ENCODE measurements around the gene KIAA1755.

Gene KIAA1755

DNA sequence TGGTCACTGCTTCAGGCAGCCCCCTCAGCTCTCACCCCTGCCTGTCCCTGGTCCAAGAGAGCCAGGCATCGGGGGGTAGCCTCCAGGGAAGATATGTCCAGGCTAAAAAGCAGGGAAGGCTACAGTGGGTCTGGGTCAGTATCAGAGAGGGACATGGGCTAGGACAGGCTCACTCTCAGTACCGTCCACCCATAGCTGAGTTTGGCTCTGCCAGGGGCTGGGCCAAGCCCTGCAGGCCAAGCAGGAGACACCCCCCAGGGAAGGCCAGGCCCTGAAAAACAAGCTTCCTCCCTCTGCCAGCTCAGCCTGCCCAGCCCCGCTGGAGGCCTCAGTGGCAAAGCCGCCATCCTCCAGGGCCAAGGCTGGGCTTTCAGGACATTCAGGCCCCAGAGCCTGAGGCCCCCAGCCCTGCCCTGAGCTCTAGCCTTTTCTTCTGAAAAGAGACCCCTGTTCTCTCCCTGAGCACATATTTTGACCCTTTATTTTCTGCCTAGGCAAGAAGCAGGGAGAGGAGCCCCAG lies 66.9 kb downstream of the KIAA1755 start:
- H3K9me3 Mint-ChIP-seq: no peaks in the 10 kb centered on the region
- no peaks in the 10 kb centered on the region for H3K36me3 Mint-ChIP-seq (ENCODE audit: low read depth)
- H3K27me3 Mint-ChIP-seq (ENCODE audit: low read depth): peaks cover 12% of the 10 kb centered on the region
- no peak overlapping the region for H3K27ac Mint-ChIP-seq
- no peak overlapping the region for H3K4me3 Mint-ChIP-seq
- peaks cover 22% of the 10 kb centered on the region for H3K4me1 Mint-ChIP-seq
- TF ChIP-seq, protein P1, sequence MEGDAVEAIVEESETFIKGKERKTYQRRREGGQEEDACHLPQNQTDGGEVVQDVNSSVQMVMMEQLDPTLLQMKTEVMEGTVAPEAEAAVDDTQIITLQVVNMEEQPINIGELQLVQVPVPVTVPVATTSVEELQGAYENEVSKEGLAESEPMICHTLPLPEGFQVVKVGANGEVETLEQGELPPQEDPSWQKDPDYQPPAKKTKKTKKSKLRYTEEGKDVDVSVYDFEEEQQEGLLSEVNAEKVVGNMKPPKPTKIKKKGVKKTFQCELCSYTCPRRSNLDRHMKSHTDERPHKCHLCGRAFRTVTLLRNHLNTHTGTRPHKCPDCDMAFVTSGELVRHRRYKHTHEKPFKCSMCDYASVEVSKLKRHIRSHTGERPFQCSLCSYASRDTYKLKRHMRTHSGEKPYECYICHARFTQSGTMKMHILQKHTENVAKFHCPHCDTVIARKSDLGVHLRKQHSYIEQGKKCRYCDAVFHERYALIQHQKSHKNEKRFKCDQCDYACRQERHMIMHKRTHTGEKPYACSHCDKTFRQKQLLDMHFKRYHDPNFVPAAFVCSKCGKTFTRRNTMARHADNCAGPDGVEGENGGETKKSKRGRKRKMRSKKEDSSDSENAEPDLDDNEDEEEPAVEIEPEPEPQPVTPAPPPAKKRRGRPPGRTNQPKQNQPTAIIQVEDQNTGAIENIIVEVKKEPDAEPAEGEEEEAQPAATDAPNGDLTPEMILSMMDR (IDR thresholded peaks at IDR 0.05; ENCODE audit: unreplicated experiment in 3 of 3): no peak

DNA sequence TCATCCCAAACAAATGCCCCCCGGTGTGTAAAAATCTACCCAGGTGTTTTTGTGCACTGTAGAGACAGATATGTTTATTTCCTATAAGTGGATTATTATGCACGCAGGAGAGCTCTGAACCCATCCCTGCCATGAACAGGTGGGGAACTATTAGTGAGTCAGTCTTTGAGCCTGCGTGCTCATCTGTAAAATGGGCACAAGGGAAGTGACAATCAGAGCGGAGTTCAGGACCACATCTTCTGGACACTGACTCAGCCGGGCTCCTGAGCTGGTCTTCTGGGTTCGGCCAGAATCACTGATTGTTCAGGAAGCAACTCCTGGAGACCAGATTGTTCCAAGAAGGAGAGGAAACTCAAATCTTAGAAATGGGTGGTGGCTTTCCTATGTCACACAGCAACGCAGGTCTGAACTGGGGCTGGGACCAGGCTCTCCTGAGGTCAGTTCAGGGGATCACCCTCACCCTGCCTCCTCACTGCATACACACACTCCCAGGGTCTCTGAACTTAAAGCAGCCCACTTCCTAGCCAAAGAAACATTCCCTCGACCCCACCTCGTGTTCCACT lies 68.1 kb downstream of the KIAA1755 start:
- Mint-ChIP-seq H3K36me3 (ENCODE audit: low read depth) (no peaks in the 10 kb centered on the region), H3K27me3 (ENCODE audit: low read depth) (peaks cover 12% of the 10 kb centered on the region), H3K4me3 (no peak overlapping the region), H3K27ac (no peak overlapping the region), H3K4me1 (peaks cover 16% of the 10 kb centered on the region), H3K9me3 (no peaks in the 10 kb centered on the region)
- TF ChIP-seq, protein P1 (IDR thresholded peaks at IDR 0.05; ENCODE audit: unreplicated experiment in 3 of 3): no peak

DNA sequence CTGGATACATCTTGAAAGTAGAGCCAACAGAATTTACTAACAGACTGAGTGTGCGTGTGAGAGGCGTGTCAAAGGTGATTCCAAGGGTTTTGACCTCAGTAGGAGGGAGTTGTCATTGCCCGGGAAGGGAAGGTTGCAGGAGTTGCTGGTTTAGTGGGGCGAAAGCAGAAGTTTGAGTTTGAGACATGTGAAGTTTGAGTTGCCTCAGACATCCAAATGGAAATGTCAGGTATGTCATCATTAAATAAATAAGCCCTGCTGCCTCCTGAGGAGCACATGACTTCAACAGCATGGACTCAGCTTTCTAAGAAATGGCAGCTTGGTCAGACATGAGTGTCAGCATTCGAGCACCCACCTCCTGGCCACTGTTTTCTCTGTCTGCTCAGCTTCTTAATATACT lies 68.9 kb downstream of the KIAA1755 start:
- Mint-ChIP-seq H3K4me3 (no peak overlapping the region), H3K27me3 (ENCODE audit: low read depth) (peaks cover 12% of the 10 kb centered on the region), H3K36me3 (ENCODE audit: low read depth) (no peaks in the 10 kb centered on the region), H3K27ac (peak overlapping the region in 1 of 3 experiments; percentile 4), H3K4me1 (peaks cover 16% of the 10 kb centered on the region), H3K9me3 (no peaks in the 10 kb centered on the region)
- TF ChIP-seq, protein P1 (IDR thresholded peaks at IDR 0.05; ENCODE audit: unreplicated experiment in 3 of 3): no peak

DNA sequence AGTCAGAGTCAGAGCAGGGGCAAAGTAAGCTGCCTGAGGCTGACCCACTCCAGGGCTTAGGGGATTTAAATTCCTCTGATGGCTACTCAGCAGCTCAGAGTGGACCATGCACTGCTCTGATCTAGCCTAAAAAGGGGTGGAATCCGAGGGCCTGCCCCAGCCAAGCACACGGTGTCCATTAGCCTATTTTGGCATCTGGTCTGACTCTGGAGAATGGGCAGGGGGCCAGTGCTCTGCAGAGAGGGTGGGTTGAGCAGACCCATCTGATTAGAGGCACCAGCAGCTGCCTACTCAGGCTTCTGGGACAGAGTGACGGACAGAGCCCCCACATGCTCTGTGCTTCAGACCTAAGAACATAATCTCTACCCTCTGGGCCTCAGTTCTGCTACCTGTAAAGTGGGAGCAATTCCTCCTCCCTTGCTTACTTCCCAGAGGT lies 69.6 kb downstream of the KIAA1755 start:
- TF ChIP-seq, protein P1 (IDR thresholded peaks at IDR 0.05; ENCODE audit: unreplicated experiment in 3 of 3): no peak

DNA sequence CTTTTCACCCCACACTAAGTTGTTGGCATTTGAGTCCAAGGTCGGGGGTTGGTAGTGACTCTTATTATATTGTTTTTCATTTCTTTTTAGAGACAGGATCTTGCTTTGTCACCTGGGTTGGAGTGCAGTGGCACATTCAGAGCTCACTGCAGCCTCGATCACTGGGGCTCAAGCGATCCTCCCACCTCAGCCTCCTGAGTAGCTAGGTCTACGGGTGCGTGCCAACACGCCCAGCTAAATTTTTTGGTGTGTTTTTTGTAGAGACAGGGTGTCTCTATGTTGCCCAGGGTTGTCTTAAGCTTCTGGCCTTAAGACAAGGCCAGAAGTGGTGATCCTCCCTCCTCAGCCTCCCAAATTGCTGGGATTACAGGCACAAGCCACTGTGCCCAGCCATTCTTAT lies 70.4 kb downstream of the KIAA1755 start:
- H3K36me3 Mint-ChIP-seq (ENCODE audit: low read depth): no peaks in the 10 kb centered on the region
- TF ChIP-seq, protein P1 (IDR thresholded peaks at IDR 0.05; ENCODE audit: unreplicated experiment in 3 of 3): no peak
- no peak overlapping the region for H3K27ac Mint-ChIP-seq
- H3K27me3 Mint-ChIP-seq (ENCODE audit: low read depth): peaks cover 8% of the 10 kb centered on the region
- no peak overlapping the region for H3K4me3 Mint-ChIP-seq
- no peaks in the 10 kb centered on the region for H3K9me3 Mint-ChIP-seq
- H3K4me1 Mint-ChIP-seq: peaks cover 14% of the 10 kb centered on the region

More for the DNA sequence above, 69.6 kb downstream of the KIAA1755 start:
- H3K9me3 Mint-ChIP-seq: no peaks in the 10 kb centered on the region
- no peak overlapping the region for H3K4me3 Mint-ChIP-seq
- H3K36me3 Mint-ChIP-seq (ENCODE audit: low read depth): no peaks in the 10 kb centered on the region
- H3K27me3 Mint-ChIP-seq (ENCODE audit: low read depth): peaks cover 12% of the 10 kb centered on the region
- peaks cover 16% of the 10 kb centered on the region for H3K4me1 Mint-ChIP-seq
- no peak overlapping the region for H3K27ac Mint-ChIP-seq

DNA sequence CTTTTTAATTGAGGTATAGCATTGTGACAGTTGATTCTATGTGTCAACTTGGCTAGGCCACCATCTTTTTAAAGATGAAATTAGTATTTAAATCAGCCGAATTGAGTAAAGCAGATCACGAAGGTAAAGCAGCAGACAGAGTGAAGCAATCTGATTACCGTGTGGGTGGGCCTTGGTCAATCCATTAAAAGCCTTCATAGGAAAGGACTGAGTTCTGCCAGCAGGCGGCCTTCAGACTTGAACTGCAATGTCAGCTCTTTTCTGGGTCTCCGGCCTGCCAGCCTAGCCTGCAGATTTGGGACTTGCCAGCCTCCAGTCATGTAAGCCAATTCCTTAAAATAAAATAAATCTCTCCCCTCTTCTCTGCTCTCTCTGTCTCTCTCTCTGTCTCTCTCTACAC lies 73.0 kb downstream of the KIAA1755 start:
- no peaks in the 10 kb centered on the region for H3K36me3 Mint-ChIP-seq (ENCODE audit: low read depth)
- H3K4me1 Mint-ChIP-seq: peaks cover 17% of the 10 kb centered on the region
- TF ChIP-seq, protein P1 (IDR thresholded peaks at IDR 0.05; ENCODE audit: unreplicated experiment in 3 of 3): peak in 2 of 3 experiments; percentile 19 to 40

More for the DNA sequence above, 73.0 kb downstream of the KIAA1755 start:
- H3K27ac Mint-ChIP-seq: peak overlapping the region in 1 of 3 experiments; percentile 2
- no peak overlapping the region for H3K4me3 Mint-ChIP-seq
- H3K27me3 Mint-ChIP-seq (ENCODE audit: low read depth): no peaks in the 10 kb centered on the region
- H3K9me3 Mint-ChIP-seq: no peaks in the 10 kb centered on the region
